ENCODE measurements around the gene ECEL1.

ECEL1 gene

DNA sequence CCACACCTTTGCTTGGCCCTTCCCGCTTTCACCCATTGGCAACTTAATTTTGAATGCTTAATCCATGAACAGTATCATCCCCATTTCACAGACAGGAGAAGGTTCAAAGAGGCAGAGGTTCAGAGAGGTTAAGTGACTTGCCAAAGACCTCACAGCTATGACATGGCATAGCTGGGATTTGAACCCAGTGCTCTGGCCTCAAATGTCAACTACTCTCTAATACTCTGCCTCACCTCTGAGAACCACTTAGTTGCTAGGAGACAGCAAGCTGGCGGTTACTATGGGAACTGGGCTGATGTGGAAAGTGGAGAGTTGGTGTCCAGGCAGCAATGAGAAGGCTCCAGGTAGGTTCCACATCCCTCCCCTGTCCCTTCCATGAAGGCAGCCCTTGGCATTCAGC lies 16.8 kb upstream of the ECEL1 start:
- Histone ChIP-seq H3K27me3 (ENCODE audit: control insufficient read depth, insufficient read depth, low read length) (peaks cover 32% of the 10 kb centered on the region), H3K4me3 (ENCODE audit: low read depth, low read length) (no peak overlapping the region), H3K9ac (ENCODE audit: low read depth, low read length) (no peak overlapping the region), H3K9me3 (ENCODE audit: control insufficient read depth, insufficient read depth, low read length) (no peaks in the 10 kb centered on the region), H3K4me1 (ENCODE audit: control insufficient read depth, insufficient read depth, low read length) (peaks cover 2% of the 10 kb centered on the region), H3K36me3 (ENCODE audit: control insufficient read depth, insufficient read depth, low read length) (no peaks in the 10 kb centered on the region)

DNA sequence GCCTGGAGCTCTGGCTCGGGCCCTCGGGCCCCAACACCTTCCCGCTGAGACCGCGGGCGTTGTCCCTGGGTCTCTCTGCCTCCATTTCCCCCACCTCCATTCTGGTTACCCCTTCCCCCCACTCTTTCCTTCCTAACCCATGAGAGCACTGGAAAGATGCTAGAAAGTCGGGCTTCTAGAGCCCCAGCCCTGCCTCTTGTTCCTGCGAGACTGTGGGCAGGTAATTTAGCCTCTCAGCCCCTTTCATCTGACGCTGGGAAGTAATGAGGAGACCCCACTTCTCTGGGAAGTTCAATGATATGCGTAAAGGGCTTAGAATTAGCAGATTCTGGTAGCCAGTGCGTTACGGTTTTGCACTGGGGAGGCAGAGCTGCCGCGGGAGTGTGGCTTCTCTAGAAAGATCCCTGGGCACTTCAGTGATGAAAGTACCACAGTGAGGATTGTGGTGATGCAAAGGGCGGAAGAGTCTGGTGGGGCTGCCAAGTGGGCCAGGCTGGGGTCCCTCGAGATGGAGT lies 16.2 kb upstream of the ECEL1 start:
- Histone ChIP-seq H3K27me3 (ENCODE audit: control insufficient read depth, insufficient read depth, low read length) (peaks cover 32% of the 10 kb centered on the region), H3K4me1 (ENCODE audit: control insufficient read depth, insufficient read depth, low read length) (peaks cover 2% of the 10 kb centered on the region), H3K9ac (ENCODE audit: low read depth, low read length) (no peak overlapping the region), H3K4me3 (ENCODE audit: low read depth, low read length) (peak overlapping the region; percentile 58), H3K36me3 (ENCODE audit: control insufficient read depth, insufficient read depth, low read length) (no peaks in the 10 kb centered on the region), H3K9me3 (ENCODE audit: control insufficient read depth, insufficient read depth, low read length) (no peaks in the 10 kb centered on the region)

DNA sequence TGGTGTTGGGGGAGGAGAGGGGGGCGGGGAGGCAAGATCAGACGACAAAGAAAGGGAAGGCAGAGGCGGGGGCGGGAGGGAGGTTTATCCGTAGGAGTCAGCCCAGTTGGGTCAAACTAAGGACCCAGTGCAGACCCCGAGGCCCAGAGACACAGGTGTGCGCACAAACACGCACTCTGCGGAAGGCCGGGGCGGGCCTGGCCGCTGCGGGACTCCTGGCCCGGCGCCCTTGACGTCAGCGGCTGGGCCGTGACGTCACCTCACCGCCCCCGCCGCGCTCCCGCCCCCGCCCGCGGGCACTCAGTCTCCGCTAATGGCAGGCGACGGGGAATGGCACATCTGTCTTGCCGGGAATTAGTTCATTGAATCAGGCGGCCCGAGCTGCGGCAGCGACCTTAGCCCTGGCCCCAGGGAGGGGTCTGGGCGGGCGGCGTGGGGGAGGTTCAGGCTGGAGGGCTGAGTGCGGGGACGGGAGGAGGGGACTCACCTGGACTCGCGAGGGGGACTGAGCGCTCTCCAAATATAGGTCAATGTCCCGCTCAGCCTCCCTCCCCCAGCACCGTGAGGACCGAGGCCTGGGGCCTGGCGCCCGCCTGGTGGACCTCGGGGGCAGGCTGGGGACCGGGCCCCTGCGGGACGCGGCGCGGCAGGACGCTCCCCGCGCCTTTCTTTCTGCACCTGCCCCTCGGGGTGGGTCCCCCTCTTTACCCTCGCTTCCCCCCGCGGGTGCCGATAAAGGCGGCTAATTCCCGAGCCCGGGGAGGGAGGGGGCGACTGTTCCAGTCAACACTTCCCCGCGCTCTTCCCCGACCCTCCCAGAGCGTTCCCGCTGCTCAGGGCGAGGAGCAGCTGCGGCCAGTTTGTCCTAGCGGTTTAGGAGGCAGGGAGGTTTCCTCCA lies 15.5 kb upstream of the ECEL1 start:
- peaks cover 2% of the 10 kb centered on the region for H3K4me1 ChIP-seq (ENCODE audit: control insufficient read depth, insufficient read depth, low read length)
- peak overlapping the region; percentile 58 for H3K4me3 ChIP-seq (ENCODE audit: low read depth, low read length)
- H3K36me3 ChIP-seq (ENCODE audit: control insufficient read depth, insufficient read depth, low read length): no peaks in the 10 kb centered on the region
- H3K9me3 ChIP-seq (ENCODE audit: control insufficient read depth, insufficient read depth, low read length): no peaks in the 10 kb centered on the region
- no peak overlapping the region for H3K9ac ChIP-seq (ENCODE audit: low read depth, low read length)
- peaks cover 32% of the 10 kb centered on the region for H3K27me3 ChIP-seq (ENCODE audit: control insufficient read depth, insufficient read depth, low read length)

DNA sequence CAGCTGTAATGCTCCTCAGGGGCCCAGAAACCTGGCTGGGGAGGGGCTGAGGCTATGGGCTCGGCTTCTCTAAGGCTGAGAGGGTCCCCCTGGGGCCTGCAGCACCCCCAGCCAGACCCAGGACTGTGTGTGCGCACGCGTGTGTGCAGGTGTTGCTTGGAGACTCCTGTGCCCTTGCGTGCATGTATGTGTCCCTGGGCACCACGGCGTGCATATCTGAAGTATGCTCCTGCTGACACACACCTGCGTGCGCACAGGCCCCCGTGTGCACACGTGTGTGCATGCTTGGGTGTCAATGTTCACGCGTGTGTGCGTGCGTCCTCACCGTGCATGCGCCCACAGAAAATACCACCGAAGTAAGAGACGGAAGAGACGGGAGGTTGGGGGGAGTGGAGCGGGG lies 14.9 kb upstream of the ECEL1 start:
- peaks cover 32% of the 10 kb centered on the region for H3K27me3 ChIP-seq (ENCODE audit: control insufficient read depth, insufficient read depth, low read length)
- H3K4me3 ChIP-seq (ENCODE audit: low read depth, low read length): peak overlapping the region; percentile 58
- H3K9me3 ChIP-seq (ENCODE audit: control insufficient read depth, insufficient read depth, low read length): no peaks in the 10 kb centered on the region
- H3K9ac ChIP-seq (ENCODE audit: low read depth, low read length): no peak overlapping the region
- no peaks in the 10 kb centered on the region for H3K36me3 ChIP-seq (ENCODE audit: control insufficient read depth, insufficient read depth, low read length)
- peaks cover 2% of the 10 kb centered on the region for H3K4me1 ChIP-seq (ENCODE audit: control insufficient read depth, insufficient read depth, low read length)

DNA sequence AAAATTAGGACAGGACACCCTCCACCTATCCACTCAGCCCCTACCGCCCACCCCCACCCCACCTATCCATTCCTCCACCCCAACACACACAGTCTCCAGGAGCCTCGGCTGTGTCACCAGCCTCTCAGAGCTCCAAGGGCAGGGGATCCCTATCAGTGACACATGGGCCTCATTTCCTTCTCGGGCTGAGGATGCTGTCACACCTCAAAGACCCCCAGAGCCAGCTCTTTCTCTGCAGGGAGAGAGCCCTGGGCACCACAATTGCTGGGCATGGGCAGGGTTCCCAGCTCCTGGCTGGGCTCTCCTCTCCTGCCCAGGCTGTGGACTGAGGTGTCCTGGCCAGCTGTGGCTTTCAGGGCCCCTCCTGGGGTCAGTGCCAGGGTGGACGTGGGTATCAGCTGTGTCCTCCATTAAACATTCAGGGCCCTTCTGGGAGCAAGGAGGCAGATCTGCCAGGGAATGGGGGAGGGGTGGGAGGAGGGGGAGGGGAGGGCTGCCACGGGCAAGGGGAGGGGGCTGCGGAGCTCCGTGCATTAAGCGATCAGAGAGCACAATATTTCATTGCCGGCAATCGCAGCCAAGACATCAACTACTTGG lies 14.3 kb upstream of the ECEL1 start:
- H3K9ac ChIP-seq (ENCODE audit: low read depth, low read length): no peak overlapping the region
- H3K36me3 ChIP-seq (ENCODE audit: control insufficient read depth, insufficient read depth, low read length): no peaks in the 10 kb centered on the region
- H3K27me3 ChIP-seq (ENCODE audit: control insufficient read depth, insufficient read depth, low read length): peaks cover 30% of the 10 kb centered on the region
- peaks cover 2% of the 10 kb centered on the region for H3K4me1 ChIP-seq (ENCODE audit: control insufficient read depth, insufficient read depth, low read length)
- H3K9me3 ChIP-seq (ENCODE audit: control insufficient read depth, insufficient read depth, low read length): no peaks in the 10 kb centered on the region
- peak overlapping the region; percentile 58 for H3K4me3 ChIP-seq (ENCODE audit: low read depth, low read length)

DNA sequence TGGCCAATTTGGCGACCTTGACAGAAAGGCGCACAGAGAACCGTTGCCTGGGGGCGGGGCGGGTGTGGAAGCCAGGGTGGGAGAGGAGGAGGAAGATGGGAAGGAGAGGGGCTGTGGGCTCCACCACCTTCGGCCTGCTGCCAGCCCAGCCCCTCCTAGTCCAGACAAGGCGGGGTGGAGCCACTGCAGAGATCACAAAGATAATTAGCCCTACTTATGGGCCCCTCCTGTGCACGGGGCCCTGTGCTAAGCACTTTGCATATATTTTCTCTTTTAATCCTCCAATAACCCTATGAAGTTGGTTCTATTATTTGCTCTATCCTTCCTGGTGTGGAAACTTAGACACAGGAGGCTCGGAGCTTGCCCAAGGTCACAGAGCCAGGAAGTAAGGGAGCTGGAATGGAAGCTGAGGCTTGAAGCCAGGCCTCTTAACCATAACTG lies 13.7 kb upstream of the ECEL1 start:
- no peaks in the 10 kb centered on the region for H3K36me3 ChIP-seq (ENCODE audit: control insufficient read depth, insufficient read depth, low read length)
- peaks cover 27% of the 10 kb centered on the region for H3K27me3 ChIP-seq (ENCODE audit: control insufficient read depth, insufficient read depth, low read length)

DNA sequence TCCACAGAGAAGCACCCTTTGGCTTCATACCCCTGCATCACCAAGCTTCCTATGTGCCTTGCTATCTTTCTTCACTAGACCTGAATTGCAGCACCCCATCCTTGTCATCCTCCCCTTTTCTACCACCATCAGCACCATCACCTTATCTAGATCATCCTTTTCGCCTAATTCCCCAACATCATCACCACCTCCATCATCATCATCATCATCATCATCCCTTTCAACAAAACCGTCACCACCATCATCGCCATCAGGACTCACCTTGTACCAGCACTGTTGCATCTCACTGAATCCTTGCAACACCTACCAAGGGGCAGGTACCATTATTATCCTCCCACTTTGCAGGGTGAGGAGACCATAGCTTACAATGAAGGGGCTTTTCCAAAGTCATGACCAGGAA lies 10.8 kb upstream of the ECEL1 start:
- Histone ChIP-seq H3K9ac (ENCODE audit: low read depth, low read length) (no peak overlapping the region), H3K36me3 (ENCODE audit: control insufficient read depth, insufficient read depth, low read length) (no peaks in the 10 kb centered on the region), H3K9me3 (ENCODE audit: control insufficient read depth, insufficient read depth, low read length) (no peaks in the 10 kb centered on the region), H3K4me1 (ENCODE audit: control insufficient read depth, insufficient read depth, low read length) (peaks cover 2% of the 10 kb centered on the region), H3K4me3 (ENCODE audit: low read depth, low read length) (no peak overlapping the region), H3K27me3 (ENCODE audit: control insufficient read depth, insufficient read depth, low read length) (peaks cover 5% of the 10 kb centered on the region)

More for the DNA sequence above, 13.7 kb upstream of the ECEL1 start:
- H3K9ac ChIP-seq (ENCODE audit: low read depth, low read length): no peak overlapping the region
- H3K4me1 ChIP-seq (ENCODE audit: control insufficient read depth, insufficient read depth, low read length): peaks cover 2% of the 10 kb centered on the region
- no peak overlapping the region for H3K4me3 ChIP-seq (ENCODE audit: low read depth, low read length)
- no peaks in the 10 kb centered on the region for H3K9me3 ChIP-seq (ENCODE audit: control insufficient read depth, insufficient read depth, low read length)

DNA sequence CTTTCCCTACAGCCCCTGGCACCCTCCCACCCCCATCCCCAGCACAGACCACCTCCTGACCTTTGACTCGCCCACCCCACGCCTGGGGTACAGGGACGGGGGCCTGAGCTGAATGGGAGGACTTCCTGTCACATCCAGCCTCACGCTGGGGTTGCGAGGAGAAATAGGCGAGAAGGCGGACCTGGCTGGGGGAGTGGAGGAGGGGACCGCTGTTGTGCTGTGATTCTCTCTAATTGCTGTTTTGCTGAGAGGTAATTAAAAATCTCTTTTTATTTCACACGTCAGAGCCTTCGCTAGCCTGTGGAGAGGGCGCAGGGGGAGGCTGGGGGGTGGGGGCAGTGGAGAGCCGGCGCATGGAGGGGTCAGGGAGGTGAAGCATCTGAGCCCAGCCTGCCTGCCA lies 9.7 kb upstream of the ECEL1 start:
- peaks cover 2% of the 10 kb centered on the region for H3K4me1 ChIP-seq (ENCODE audit: control insufficient read depth, insufficient read depth, low read length)
- H3K27me3 ChIP-seq (ENCODE audit: control insufficient read depth, insufficient read depth, low read length): peaks cover 4% of the 10 kb centered on the region
- H3K9me3 ChIP-seq (ENCODE audit: control insufficient read depth, insufficient read depth, low read length): no peaks in the 10 kb centered on the region

DNA sequence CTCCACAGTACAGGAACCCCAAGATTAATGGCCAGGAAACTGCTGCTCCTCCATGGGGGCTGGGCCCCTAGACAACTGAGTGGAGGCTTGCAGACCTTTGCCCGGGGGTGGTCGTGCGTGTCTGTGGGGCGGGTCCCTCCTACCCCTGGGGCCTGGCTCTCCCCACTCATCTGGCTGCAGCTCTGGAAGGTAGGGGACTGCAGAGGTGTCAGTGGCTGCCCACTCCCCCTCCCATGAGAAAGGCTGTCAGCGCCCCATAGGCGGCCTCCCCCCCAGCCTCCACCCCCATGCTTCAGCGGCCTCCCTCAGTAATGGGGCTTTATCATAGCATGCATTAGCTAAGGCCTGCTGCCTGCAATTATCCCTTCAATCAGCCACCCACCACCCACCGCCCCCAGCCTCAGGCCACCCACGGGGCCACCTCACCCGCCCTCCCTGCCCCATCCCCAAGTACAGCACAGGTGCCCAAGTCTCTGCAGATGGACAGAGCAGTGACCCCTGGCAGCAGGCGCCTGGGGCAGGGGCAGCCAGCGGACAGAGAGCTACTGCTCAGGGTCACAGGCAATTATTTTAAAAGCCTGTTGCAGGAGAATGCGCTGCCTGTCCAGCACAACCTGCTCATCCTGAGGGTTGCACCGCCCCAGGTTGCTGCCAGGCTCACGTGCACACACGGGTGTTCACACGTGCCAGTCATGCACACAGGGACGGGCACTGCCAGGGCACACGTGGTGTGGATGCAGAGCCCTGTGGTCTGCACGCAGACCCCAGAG lies 9.1 kb upstream of the ECEL1 start:
- Histone ChIP-seq H3K9me3 (ENCODE audit: control insufficient read depth, insufficient read depth, low read length) (no peaks in the 10 kb centered on the region), H3K9ac (ENCODE audit: low read depth, low read length) (no peak overlapping the region), H3K27me3 (ENCODE audit: control insufficient read depth, insufficient read depth, low read length) (peaks cover 4% of the 10 kb centered on the region), H3K4me1 (ENCODE audit: control insufficient read depth, insufficient read depth, low read length) (peaks cover 2% of the 10 kb centered on the region), H3K36me3 (ENCODE audit: control insufficient read depth, insufficient read depth, low read length) (no peaks in the 10 kb centered on the region), H3K4me3 (ENCODE audit: low read depth, low read length) (no peak overlapping the region)

More for the DNA sequence above, 9.7 kb upstream of the ECEL1 start:
- Histone ChIP-seq H3K9ac (ENCODE audit: low read depth, low read length) (no peak overlapping the region), H3K36me3 (ENCODE audit: control insufficient read depth, insufficient read depth, low read length) (no peaks in the 10 kb centered on the region), H3K4me3 (ENCODE audit: low read depth, low read length) (no peak overlapping the region)

DNA sequence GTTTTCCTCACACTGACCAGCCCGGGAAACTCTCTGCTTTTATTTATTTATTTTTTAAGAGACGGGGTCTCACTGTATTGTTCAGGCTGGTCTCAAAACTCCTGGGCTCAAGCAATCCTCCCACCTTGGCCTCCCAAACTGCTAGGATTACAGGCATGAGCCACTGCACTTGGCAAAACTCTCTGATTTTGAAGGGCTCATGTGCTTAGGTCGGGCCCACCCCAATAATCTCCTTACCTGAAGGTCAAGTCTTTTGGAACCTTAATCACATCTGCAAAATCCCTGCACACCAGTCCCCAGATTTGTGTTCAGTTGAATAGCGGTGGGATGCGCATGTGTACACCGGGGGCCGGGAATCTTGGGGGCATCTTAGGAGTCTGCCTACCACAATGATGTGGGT lies 7.7 kb upstream of the ECEL1 start:
- no peaks in the 10 kb centered on the region for H3K9me3 ChIP-seq (ENCODE audit: control insufficient read depth, insufficient read depth, low read length)
- H3K4me3 ChIP-seq (ENCODE audit: low read depth, low read length): no peak overlapping the region
- H3K36me3 ChIP-seq (ENCODE audit: control insufficient read depth, insufficient read depth, low read length): no peaks in the 10 kb centered on the region
- no peaks in the 10 kb centered on the region for H3K4me1 ChIP-seq (ENCODE audit: control insufficient read depth, insufficient read depth, low read length)
- no peaks in the 10 kb centered on the region for H3K27me3 ChIP-seq (ENCODE audit: control insufficient read depth, insufficient read depth, low read length)
- H3K9ac ChIP-seq (ENCODE audit: low read depth, low read length): no peak overlapping the region

DNA sequence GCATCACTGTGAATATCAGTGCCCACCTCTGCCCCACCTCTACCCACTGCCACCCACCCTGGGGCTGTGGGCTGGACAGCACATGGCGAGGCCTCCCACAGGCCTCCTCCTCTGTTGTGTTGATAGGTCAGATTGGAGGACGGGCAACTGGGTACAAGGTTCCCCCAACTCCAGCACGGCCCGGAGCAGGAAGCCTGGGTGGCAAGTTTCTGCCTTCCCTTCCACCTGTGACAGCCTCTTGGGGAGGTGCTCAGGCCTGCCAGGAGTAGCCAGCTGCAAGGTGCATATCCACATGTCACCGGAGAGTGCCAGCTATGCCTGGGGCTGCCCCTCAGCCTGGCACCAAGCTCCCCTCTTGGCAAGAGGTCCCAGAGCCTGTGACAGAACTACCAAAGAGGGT lies 6.9 kb upstream of the ECEL1 start:
- H3K36me3 ChIP-seq (ENCODE audit: control insufficient read depth, insufficient read depth, low read length): no peaks in the 10 kb centered on the region
- no peaks in the 10 kb centered on the region for H3K27me3 ChIP-seq (ENCODE audit: control insufficient read depth, insufficient read depth, low read length)
- peaks cover 2% of the 10 kb centered on the region for H3K4me1 ChIP-seq (ENCODE audit: control insufficient read depth, insufficient read depth, low read length)
- H3K9ac ChIP-seq (ENCODE audit: low read depth, low read length): no peak overlapping the region
- no peak overlapping the region for H3K4me3 ChIP-seq (ENCODE audit: low read depth, low read length)
- no peaks in the 10 kb centered on the region for H3K9me3 ChIP-seq (ENCODE audit: control insufficient read depth, insufficient read depth, low read length)

Data from iPS-15b (cell line).